ENCODE results near the gene BTNL9.
"Not testable (repeated sequence)": the region's sequence is repeated elsewhere in the genome, so short reads cannot be mapped to it uniquely, and the experiment has no call there.

BTNL9 gene

DNA sequence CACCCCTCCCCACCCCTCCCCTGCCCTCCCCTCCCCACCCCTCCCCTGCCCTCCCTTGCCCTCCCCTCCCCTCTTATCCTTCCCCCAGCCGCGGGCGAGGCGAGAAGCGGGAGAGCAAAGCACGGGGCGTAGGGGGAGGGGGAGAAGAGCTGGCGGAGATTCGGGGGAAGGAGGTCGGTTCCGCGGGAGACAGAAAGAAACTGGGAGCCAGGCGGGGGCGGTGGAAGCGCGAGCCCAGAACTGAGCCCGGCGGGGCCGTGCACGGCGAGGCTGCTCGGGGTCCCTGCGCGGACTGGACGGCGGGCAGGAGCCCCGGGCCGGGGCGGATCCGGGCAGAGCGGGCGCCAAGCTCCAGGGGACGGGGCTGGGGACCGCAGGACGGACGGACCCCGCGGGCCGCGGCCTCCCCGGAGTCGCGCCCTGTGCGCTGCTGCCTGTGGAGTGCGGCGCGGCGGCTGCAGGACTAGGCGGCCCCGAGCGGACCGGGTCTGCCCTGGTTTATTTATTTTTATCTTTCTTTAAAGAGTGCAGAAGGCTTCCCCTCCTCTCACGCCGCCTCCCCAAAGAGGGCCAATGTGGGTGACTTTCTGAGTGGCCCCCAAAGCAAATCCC, 61.1 kb downstream of the BTNL9 start:
- not testable (repeated sequence) for DNase-seq

- DNase-seq, result not testable (repeated sequence)
Measured at GRCh38 chr5:181101930-181102674, 62.0 kb downstream of the BTNL9 start.

DNA sequence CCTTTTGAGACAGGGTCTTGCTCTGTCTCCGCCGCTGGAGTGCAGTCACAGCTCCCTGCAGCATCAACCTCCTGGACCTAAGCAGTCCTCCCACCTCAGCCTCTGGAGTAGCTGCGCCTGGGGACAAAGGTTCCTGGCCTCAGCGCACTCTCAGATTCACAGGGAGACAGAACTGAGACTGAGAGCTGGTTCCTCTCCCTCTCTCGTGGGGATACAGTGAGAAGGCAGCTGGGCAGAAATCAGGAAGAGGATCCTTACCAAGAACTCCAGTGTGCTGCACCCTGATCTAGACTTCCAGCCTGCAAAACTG, 64.1 kb downstream of the BTNL9 start:
- not testable (repeated sequence) for DNase-seq

- DNase-seq, result not testable (repeated sequence)
Measured at GRCh38 chr5:181104606-181105390, 64.7 kb downstream of the BTNL9 start.

DNA sequence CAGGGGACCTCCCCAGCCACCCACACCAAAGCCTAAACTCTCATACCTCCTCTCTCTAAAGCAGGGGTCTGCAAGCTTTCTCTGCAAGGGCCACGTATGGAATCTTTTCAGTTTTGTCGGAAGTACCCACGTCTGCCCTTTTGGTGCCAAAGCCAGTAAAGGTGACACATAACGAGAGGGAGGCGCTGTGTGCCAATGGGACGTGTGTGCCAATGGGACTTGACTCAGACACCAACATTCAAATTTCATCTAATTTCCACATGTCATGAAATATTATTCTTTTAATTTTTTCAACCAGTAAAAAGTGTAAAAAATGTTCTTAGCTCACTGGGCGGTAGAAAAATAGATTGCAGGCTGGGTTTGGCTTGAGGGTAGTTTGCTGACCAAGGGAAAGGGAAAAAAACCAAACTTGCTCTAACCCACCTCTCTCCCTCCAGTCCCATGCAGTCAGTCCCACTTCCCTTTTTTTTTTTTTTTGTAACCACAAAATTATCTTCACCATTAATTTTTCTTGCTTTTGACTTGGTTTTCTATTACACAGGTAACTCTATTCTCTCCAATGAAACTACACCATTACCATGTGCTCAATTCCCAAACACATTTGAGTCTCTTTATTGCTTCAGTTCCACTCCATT, 65.4 kb downstream of the BTNL9 start:
- no peak for DNase-seq

DNA sequence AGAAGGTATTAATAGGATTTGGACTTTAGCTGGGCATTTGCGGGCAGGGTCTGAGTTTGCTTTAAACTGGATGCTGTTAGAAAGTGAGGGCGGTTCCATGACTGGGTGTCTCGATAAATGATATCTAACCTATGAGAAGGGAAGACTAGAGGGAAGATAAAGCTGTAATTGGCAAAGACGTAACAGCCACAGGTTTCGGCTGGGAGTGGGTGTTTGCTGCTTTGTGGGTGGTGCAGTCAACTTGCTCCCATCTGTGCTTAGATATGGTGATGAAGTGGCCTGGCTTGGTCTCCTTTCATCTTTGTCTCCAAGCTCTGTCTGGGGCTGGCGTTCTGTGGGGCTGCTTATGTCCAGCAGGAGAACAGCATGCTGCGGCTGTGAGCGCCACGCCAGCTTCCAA, 67.6 kb downstream of the BTNL9 start:
- no peak for DNase-seq

DNA sequence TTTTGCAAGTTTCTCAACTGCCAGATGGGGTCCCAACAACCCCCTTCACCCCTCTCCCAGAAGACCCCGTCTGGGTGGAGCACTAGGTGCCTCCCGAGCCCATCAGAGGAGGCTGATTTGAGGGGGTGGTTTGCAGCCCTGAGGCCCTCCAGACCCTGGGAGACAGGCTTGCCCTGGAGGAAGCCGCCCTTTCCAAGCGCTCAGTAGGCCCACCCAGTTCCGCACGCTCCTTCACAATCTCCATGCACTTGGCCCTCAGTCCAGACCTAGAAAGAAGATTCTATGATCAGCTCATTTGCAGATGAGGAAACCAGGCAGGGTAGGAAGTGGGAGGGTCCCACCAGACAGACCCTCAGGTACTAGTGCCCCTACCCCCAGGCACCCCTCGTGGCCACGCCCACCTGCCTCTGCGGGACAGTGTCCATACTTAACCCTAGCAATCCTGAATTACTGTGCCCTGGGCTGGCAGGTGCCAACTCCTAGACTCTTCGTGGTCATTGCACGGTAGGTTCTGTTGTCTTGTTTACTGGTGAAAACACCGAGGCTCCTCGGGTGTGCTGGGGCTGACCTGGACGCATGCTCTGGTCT, 68.6 kb downstream of the BTNL9 start:
- DNase-seq, result no peak

DNA sequence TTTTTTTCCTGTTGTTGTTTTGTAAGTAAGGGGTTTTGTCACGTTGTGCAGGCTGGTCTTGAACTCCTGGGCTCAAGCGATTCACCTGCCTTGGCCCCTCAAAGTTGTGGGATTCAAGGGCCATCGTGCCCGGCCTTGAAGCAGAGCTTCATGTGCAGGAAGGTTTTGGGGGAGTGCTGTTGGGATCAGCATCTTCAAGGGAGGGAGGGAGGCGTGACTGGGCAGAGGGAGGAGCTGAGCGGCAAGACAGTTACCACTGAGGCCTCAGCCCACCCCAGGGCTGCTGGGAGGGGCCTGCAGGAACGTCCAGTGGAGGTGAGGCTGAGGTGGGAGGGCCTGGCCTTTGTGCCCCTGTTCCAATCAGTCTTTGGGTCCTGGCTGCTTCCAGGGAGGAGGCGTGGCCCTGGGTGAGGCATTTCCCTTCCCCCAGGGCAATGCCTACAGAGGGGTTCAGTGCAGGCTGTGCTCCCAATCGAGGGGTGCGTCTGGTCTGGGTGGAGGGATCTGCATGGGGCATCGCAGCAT, 69.5 kb downstream of the BTNL9 start:
- DNase-seq, result no peak

- no peak for DNase-seq
Measured at GRCh38 chr5:181111010-181111409, 70.9 kb downstream of the BTNL9 start.

Measured in NCI-H2029 treated with DMSO at 0.1 percent for 48 hours (cell line).